Muscle layer of colon (tissue), 2 donors: Measurements from ENCODE around the gene ROBO1.
"Not testable (repeated sequence)": the region's sequence is repeated elsewhere in the genome, so short reads cannot be mapped to it uniquely, and the experiment has no call there.

Source experiments
- H3K27ac ChIP-seq: one replicate; pipeline ENCODE4 v1.7.0; 2013; ENCODE audit warnings: low read depth, mild to moderate bottlenecking, low read length, moderate library complexity
- H3K27me3 ChIP-seq, 2 donors: one replicate each; pipeline ENCODE4 v1.7.0; 2013; ENCODE audit warnings: low read length in 2 of 2, mild to moderate bottlenecking in 2 of 2; ENCODE audit not compliant: insufficient read depth in 2 of 2, control insufficient read depth in 1 of 2
- H3K36me3 ChIP-seq: one replicate; pipeline ENCODE4 v1.7.0; 2013; ENCODE audit warnings: mild to moderate bottlenecking, low read length; ENCODE audit not compliant: insufficient read depth
- H3K4me1 ChIP-seq: one replicate; pipeline ENCODE4 v1.7.0; 2013; ENCODE audit warnings: mild to moderate bottlenecking, low read length; ENCODE audit not compliant: insufficient read depth
- H3K4me3 ChIP-seq, 2 donors: one replicate each; pipeline ENCODE4 v1.7.0; 2013; ENCODE audit warnings: low read length in 2 of 2, low read depth in 1 of 2, mild to moderate bottlenecking in 1 of 2, moderate library complexity in 1 of 2
- H3K9ac ChIP-seq: one replicate; pipeline ENCODE4 v1.7.0; 2013; ENCODE audit warnings: low read length
- H3K9me3 ChIP-seq: one replicate; pipeline ENCODE4 v1.7.0; 2013; ENCODE audit warnings: mild to moderate bottlenecking, low read length
- donor health status: abdominal sarcoma.
- donor health status: Adenocarcinoma of cecum.

Gene ROBO1

DNA sequence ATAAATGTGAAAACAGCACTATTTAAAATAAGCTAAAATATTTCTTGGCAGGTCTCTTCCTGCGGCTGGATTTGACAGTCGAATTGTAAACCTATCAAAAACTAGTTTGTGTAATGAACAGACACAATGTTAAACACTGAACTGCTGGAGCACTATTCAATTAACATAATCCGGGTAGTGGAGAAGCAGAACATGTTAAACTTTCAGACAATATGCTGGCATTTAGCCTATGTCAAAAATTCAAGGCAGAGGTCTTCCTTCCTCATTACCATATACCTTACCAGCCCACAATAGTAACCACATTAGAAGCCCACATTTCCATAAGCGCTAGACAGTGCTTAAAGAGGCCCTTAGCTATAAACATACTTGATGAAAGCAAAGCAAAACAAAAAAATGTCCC, 1042.9 kb downstream of the ROBO1 start:
- H3K4me3 ChIP-seq = no peak overlapping the region
- H3K4me1 ChIP-seq = peaks cover 26% of the 10 kb centered on the region
- no peaks in the 10 kb centered on the region for H3K36me3 ChIP-seq
- no peak overlapping the region for H3K9ac ChIP-seq
- no peak overlapping the region for H3K27ac ChIP-seq
- no peaks in the 10 kb centered on the region for H3K9me3 ChIP-seq
- H3K27me3 ChIP-seq = no peaks in the 10 kb centered on the region

- not testable (repeated sequence) for H3K36me3 ChIP-seq, H3K9ac ChIP-seq, H3K27me3 ChIP-seq, H3K27ac ChIP-seq, H3K4me3 ChIP-seq, H3K9me3 ChIP-seq
- H3K4me1 ChIP-seq = peaks cover 25% of the 10 kb centered on the region
These were observed 1043.4 kb downstream of the ROBO1 start for GRCh38 chr3:78724364-78724763.

- Histone ChIP-seq H3K9ac (no peak overlapping the region), H3K36me3 (peaks cover 4% of the 10 kb centered on the region), H3K4me1 (peaks cover 14% of the 10 kb centered on the region), H3K27me3 (no peaks in the 10 kb centered on the region), H3K9me3 (no peaks in the 10 kb centered on the region), H3K27ac (no peak overlapping the region), H3K4me3 (no peak overlapping the region)
These were observed 1045.8 kb downstream of the ROBO1 start for GRCh38 chr3:78721771-78722543.

DNA sequence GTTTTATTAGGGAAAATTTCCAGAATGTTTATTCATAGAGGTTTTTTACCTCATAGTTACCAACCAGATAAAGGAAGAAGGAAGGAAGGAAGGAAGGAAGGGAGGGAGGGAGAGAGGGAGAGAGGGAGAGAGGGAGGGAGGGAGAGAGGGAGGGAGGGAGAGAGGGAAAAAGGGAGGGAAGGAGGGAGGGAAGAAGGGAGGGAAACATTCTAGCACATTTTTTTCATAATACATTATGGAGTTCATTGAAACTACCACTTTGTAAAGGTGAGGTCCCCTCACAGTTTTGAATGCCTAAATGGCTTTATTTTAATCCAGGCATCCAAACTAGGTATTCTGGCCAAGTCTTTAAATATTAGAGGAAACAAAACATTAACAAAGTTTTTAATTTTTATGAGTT, 1049.1 kb downstream of the ROBO1 start:
- Histone ChIP-seq H3K27ac (no peak overlapping the region), H3K9ac (no peak overlapping the region), H3K9me3 (no peaks in the 10 kb centered on the region), H3K27me3 (no peaks in the 10 kb centered on the region), H3K36me3 (peaks cover 10% of the 10 kb centered on the region), H3K4me3 (no peak overlapping the region), H3K4me1 (peaks cover 4% of the 10 kb centered on the region)

GRCh38 chr3:78717041-78717440, 1050.8 kb downstream of the ROBO1 start:
- Histone ChIP-seq H3K4me1 (peaks cover 4% of the 10 kb centered on the region), H3K4me3 (no peak overlapping the region), H3K9ac (no peak overlapping the region), H3K9me3 (no peaks in the 10 kb centered on the region), H3K27me3 (no peaks in the 10 kb centered on the region), H3K27ac (no peak overlapping the region), H3K36me3 (peaks cover 10% of the 10 kb centered on the region)

GRCh38 chr3:78712941-78713340, 1054.9 kb downstream of the ROBO1 start:
- no peak overlapping the region for H3K4me3 ChIP-seq
- H3K36me3 ChIP-seq = peaks cover 10% of the 10 kb centered on the region
- no peaks in the 10 kb centered on the region for H3K9me3 ChIP-seq
- no peaks in the 10 kb centered on the region for H3K27me3 ChIP-seq
- H3K4me1 ChIP-seq = no peaks in the 10 kb centered on the region
- H3K27ac ChIP-seq = no peak overlapping the region
- no peak overlapping the region for H3K9ac ChIP-seq

DNA sequence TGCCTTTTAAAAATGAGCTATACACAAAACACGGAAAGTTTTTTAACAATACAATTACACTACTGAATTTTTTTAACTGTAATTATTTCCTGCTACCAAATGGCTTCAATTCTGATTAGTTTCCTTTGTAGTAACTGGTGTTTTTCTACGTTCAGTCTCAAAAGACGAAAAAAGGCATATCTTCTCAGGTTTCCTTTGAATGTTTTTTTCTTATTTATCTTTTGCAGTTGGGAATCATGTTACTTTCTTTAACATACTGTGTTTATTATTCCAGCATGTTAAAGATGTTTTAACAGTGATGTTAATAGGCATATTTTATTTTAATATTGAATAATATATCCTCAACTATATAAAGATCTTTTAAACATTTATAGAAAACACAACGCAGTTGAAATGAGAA, 1055.5 kb downstream of the ROBO1 start:
- Histone ChIP-seq H3K36me3 (peaks cover 8% of the 10 kb centered on the region), H3K4me3 (no peak overlapping the region), H3K9ac (no peak overlapping the region), H3K27me3 (no peaks in the 10 kb centered on the region), H3K9me3 (no peaks in the 10 kb centered on the region), H3K4me1 (no peaks in the 10 kb centered on the region), H3K27ac (no peak overlapping the region)

- no peaks in the 10 kb centered on the region for H3K9me3 ChIP-seq
- H3K27ac ChIP-seq = no peak overlapping the region
- no peaks in the 10 kb centered on the region for H3K27me3 ChIP-seq
- H3K9ac ChIP-seq = no peak overlapping the region
- no peaks in the 10 kb centered on the region for H3K4me1 ChIP-seq
- no peak overlapping the region for H3K4me3 ChIP-seq
- no peaks in the 10 kb centered on the region for H3K36me3 ChIP-seq
These were observed 1059.2 kb downstream of the ROBO1 start for GRCh38 chr3:78708565-78709073.

- H3K4me1 ChIP-seq = no peaks in the 10 kb centered on the region
- H3K9me3 ChIP-seq = no peaks in the 10 kb centered on the region
- no peak overlapping the region for H3K4me3 ChIP-seq
- H3K27ac ChIP-seq = no peak overlapping the region
- H3K36me3 ChIP-seq = no peaks in the 10 kb centered on the region
- no peaks in the 10 kb centered on the region for H3K27me3 ChIP-seq
- no peak overlapping the region for H3K9ac ChIP-seq
These were observed 1060.2 kb downstream of the ROBO1 start for GRCh38 chr3:78707609-78708008.

GRCh38 chr3:78706906-78707523, 1060.8 kb downstream of the ROBO1 start:
- Histone ChIP-seq H3K4me3 (no peak overlapping the region), H3K9me3 (no peaks in the 10 kb centered on the region), H3K27ac (no peak overlapping the region), H3K36me3 (no peaks in the 10 kb centered on the region), H3K4me1 (no peaks in the 10 kb centered on the region), H3K9ac (no peak overlapping the region), H3K27me3 (no peaks in the 10 kb centered on the region)

DNA sequence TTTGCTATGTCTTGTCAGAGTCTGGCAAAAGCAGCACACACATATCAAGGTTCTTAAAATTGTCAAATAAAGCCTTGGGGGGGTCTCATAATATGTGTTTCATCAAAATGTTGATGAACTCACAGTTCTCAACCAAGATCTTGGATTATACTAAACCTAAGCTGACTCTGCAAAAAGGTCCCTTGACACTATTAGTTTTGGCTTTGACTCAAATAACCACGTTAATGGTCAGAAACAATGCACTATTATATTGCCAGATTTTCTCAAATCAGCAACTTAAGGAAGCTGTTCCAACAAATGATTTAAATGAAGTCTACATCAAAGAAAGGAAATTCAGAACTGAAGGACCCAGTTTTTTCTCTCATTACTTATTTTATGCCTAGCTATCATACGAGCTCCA, 1063.9 kb downstream of the ROBO1 start:
- Histone ChIP-seq H3K36me3 (no peaks in the 10 kb centered on the region), H3K4me3 (no peak overlapping the region), H3K27me3 (no peaks in the 10 kb centered on the region), H3K27ac (no peak overlapping the region), H3K9me3 (no peaks in the 10 kb centered on the region), H3K9ac (no peak overlapping the region), H3K4me1 (no peaks in the 10 kb centered on the region)

- Histone ChIP-seq H3K4me3 (no peak overlapping the region), H3K9ac (no peak overlapping the region), H3K27me3 (no peaks in the 10 kb centered on the region), H3K27ac (no peak overlapping the region), H3K4me1 (peaks cover 4% of the 10 kb centered on the region), H3K36me3 (no peaks in the 10 kb centered on the region), H3K9me3 (no peaks in the 10 kb centered on the region)
These were observed 1066.3 kb downstream of the ROBO1 start for GRCh38 chr3:78701537-78701936.
